ENCODE measurements around the gene SIX2. TPM values are rescaled to one million over a fixed set of nuclear protein-coding genes. Genes with fewer than 3 reads are reported as not detected.

The SIX2 gene
- total and polyA plus RNA-seq, 2 experiments from 2014 or later, result 0.87 to 1.3 TPM

DNA sequence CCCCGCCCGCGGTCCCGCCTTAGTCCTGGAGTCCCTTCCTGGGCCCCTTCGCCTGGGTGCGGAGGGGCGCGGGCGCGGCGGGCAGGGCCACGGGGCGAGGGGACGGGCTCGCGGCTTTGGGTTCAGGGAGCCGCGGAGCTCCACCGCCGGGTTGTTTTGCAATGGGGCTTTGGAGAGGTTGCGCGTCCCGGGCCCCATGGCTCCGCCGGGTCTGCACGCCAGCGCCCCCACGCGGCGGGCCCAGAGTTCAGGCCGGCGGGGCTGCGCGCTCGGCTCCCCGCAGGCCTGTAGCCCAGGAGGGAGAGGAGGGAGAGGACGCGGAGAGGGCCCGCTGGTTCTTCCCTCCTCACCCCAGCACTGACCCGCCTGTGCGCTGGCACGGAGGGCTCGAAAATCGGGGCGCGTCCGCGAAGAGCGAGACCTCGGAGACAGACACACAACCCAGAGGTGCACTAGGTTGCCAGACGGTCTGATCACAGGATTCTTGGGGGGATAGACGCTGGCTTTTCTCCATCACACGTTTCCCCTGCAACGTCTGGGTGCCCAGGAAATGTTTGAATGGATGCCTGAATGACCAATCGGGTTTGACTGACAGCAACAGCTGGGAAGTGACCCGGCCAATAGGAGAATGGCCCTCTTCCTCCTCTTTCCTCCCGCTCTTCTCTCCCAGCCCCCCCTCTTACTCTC lies 4.9 kb upstream of the SIX2 start (continued):
- TF ChIP-seq, protein P1, sequence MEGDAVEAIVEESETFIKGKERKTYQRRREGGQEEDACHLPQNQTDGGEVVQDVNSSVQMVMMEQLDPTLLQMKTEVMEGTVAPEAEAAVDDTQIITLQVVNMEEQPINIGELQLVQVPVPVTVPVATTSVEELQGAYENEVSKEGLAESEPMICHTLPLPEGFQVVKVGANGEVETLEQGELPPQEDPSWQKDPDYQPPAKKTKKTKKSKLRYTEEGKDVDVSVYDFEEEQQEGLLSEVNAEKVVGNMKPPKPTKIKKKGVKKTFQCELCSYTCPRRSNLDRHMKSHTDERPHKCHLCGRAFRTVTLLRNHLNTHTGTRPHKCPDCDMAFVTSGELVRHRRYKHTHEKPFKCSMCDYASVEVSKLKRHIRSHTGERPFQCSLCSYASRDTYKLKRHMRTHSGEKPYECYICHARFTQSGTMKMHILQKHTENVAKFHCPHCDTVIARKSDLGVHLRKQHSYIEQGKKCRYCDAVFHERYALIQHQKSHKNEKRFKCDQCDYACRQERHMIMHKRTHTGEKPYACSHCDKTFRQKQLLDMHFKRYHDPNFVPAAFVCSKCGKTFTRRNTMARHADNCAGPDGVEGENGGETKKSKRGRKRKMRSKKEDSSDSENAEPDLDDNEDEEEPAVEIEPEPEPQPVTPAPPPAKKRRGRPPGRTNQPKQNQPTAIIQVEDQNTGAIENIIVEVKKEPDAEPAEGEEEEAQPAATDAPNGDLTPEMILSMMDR (conservative IDR thresholded peaks at IDR 0.05; ENCODE audit: low read depth in 2 of 2), result peak; percentile 70 to 83
- TF ChIP-seq POLR2AphosphoS5 (IDR thresholded peaks at IDR 0.05; ENCODE audit: low read depth) (peak; percentile 41), STAT1 (IDR thresholded peaks at IDR 0.05; ENCODE audit: unreplicated experiment) (no peak)
- TF ChIP-seq, protein P2, sequence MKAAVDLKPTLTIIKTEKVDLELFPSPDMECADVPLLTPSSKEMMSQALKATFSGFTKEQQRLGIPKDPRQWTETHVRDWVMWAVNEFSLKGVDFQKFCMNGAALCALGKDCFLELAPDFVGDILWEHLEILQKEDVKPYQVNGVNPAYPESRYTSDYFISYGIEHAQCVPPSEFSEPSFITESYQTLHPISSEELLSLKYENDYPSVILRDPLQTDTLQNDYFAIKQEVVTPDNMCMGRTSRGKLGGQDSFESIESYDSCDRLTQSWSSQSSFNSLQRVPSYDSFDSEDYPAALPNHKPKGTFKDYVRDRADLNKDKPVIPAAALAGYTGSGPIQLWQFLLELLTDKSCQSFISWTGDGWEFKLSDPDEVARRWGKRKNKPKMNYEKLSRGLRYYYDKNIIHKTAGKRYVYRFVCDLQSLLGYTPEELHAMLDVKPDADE (IDR thresholded peaks at IDR 0.05), result no peak

DNA sequence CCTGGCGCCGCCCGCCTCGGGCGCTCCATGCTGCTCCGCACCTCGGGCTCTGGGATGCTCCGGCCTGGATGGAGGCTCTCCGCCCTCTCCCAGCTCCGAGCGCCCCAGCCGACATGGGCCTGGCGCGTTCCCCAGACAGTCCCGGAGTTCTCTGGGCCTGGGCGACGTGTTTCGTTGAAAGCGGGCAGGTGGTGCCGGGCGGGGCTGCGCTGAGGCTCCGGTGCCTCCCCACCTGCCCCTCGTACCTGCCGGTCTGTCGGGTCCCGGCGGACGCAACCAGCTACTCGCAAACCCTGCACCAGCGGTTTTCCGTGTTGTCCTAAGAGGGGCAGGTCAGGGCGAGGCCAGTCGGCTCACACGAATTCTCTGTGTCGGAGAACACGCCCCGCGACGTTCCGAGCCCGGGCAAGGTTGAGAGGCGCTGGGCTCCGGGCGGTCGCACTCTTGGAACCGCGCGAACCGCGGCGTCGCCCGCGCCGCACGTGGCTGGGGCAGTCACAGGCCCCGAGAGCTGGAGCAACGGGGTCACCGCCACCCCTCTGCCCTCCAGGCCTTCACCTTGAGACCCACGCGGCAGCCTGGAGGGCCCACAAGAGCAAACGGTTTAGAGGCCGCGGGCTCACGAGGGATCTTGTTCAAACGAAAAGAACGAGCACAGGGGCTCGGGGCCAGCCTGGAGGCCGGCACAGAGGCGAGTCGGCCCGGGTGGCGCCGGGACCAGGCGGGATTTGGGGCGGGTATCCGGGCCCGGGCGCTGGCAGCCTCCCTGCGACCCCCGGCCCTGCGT lies 4.2 kb upstream of the SIX2 start:
- H3K79me2 ChIP-seq (replicated peaks; ENCODE audit: insufficient read depth), result no peaks in the 10 kb centered on the region
- Mint-ChIP-seq H3K36me3 (ENCODE audit: low read depth) (peaks cover 3% of the 10 kb centered on the region; the same call in 1 of the 3 replicates), H3K4me1 (peaks cover 29% of the 10 kb centered on the region), H3K4me3 (peak overlapping the region; percentile 58; the same call in 2 of the 3 replicates), H3K27me3 (ENCODE audit: insufficient read depth, low read depth, poor library complexity) (peaks cover 60% of the 10 kb centered on the region), H3K27ac (no peak overlapping the region), H3K9me3 (peaks cover 4% of the 10 kb centered on the region; the same call in 2 of the 3 replicates)
- no peaks in the 10 kb centered on the region for H3K9me2 ChIP-seq (ENCODE audit: insufficient read depth)
- H3K27ac ChIP-seq (ENCODE audit: low read depth), result no peak overlapping the region
- TF ChIP-seq, protein P2 (IDR thresholded peaks at IDR 0.05), result no peak
- peak; percentile 92 for TF ChIP-seq EZH2phosphoT487 (IDR thresholded peaks at IDR 0.05; ENCODE audit: unreplicated experiment)
- TF ChIP-seq CREB1 (CRISPR knock-in tag; IDR thresholded peaks at IDR 0.05; ENCODE audit: low read depth), result no peak
- TF ChIP-seq EZH2 (IDR thresholded peaks at IDR 0.05; ENCODE audit: low read depth, unreplicated experiment), result peak; percentile 81
- no peak for TF ChIP-seq POLR2AphosphoS5 (IDR thresholded peaks at IDR 0.05; ENCODE audit: low read depth)
- TF ChIP-seq JUNB (IDR thresholded peaks at IDR 0.05; ENCODE audit: unreplicated experiment), result no peak
- TF ChIP-seq, protein P3, sequence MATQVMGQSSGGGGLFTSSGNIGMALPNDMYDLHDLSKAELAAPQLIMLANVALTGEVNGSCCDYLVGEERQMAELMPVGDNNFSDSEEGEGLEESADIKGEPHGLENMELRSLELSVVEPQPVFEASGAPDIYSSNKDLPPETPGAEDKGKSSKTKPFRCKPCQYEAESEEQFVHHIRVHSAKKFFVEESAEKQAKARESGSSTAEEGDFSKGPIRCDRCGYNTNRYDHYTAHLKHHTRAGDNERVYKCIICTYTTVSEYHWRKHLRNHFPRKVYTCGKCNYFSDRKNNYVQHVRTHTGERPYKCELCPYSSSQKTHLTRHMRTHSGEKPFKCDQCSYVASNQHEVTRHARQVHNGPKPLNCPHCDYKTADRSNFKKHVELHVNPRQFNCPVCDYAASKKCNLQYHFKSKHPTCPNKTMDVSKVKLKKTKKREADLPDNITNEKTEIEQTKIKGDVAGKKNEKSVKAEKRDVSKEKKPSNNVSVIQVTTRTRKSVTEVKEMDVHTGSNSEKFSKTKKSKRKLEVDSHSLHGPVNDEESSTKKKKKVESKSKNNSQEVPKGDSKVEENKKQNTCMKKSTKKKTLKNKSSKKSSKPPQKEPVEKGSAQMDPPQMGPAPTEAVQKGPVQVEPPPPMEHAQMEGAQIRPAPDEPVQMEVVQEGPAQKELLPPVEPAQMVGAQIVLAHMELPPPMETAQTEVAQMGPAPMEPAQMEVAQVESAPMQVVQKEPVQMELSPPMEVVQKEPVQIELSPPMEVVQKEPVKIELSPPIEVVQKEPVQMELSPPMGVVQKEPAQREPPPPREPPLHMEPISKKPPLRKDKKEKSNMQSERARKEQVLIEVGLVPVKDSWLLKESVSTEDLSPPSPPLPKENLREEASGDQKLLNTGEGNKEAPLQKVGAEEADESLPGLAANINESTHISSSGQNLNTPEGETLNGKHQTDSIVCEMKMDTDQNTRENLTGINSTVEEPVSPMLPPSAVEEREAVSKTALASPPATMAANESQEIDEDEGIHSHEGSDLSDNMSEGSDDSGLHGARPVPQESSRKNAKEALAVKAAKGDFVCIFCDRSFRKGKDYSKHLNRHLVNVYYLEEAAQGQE (IDR thresholded peaks at IDR 0.05; ENCODE audit: unreplicated experiment), result no peak
- ATAC-seq (peak; percentile 4), DNase-seq (ENCODE audit: low spot score) (peak; percentile 60)
- H3K27me3 ChIP-seq (ENCODE audit: insufficient read depth), result peaks cover 71% of the 10 kb centered on the region
- H3K36me3 ChIP-seq (ENCODE audit: insufficient read depth), result no peaks in the 10 kb centered on the region
- peak overlapping the region; percentile 66 for H3K4me3 ChIP-seq
- H3K4me2 ChIP-seq, result peak overlapping the region; percentile 80
- H2AFZ ChIP-seq, result peak overlapping the region; percentile 97
- peaks cover 21% of the 10 kb centered on the region for H3K4me1 ChIP-seq (ENCODE audit: insufficient read depth)
- H3F3A ChIP-seq (replicated peaks; ENCODE audit: low read depth), result peaks cover 10% of the 10 kb centered on the region; the same call in 1 of the 2 replicates
- H4K20me1 ChIP-seq (replicated peaks; ENCODE audit: insufficient read depth), result peaks cover 18% of the 10 kb centered on the region; the same call in 1 of the 2 replicates
